ENCODE measurements around the gene FGL2.

GRCh38 chr7:77238703-77239136 lies 39.1 kb upstream of the FGL2 start:
- no peak for TF ChIP-seq CTCF (IDR thresholded peaks at IDR 0.05)
- no peak for TF ChIP-seq POLR2A (IDR thresholded peaks at IDR 0.05)

Measured in testis (tissue), 2 donors.